ENCODE measurements around the gene CAMKK2.

- no peak for TF ChIP-seq SMARCB1 (IDR thresholded peaks at IDR 0.05; ENCODE audit: insufficient read length, low read depth)
- no peak for TF ChIP-seq EP300 (IDR thresholded peaks at IDR 0.05; ENCODE audit: low read length)
- TF ChIP-seq EZH2 (IDR thresholded peaks at IDR 0.05; ENCODE audit: borderline replicate concordance, low read depth, low read length) = no peak
- no peak for TF ChIP-seq SPI1 (IDR thresholded peaks at IDR 0.05; ENCODE audit: borderline replicate concordance, low read depth, low read length)
- TF ChIP-seq RFX5 (IDR thresholded peaks at IDR 0.05; ENCODE audit: low read depth, low read length) = no peak
- TF ChIP-seq, protein P1, sequence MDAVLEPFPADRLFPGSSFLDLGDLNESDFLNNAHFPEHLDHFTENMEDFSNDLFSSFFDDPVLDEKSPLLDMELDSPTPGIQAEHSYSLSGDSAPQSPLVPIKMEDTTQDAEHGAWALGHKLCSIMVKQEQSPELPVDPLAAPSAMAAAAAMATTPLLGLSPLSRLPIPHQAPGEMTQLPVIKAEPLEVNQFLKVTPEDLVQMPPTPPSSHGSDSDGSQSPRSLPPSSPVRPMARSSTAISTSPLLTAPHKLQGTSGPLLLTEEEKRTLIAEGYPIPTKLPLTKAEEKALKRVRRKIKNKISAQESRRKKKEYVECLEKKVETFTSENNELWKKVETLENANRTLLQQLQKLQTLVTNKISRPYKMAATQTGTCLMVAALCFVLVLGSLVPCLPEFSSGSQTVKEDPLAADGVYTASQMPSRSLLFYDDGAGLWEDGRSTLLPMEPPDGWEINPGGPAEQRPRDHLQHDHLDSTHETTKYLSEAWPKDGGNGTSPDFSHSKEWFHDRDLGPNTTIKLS (IDR thresholded peaks at IDR 0.05; ENCODE audit: borderline replicate concordance, low read depth) = no peak
- TF ChIP-seq MTA1 (IDR thresholded peaks at IDR 0.05; ENCODE audit: borderline replicate concordance) = no peak
These were observed 37.4 kb downstream of the CAMKK2 start for GRCh38 chr12:121259074-121259473.

Measured in K562 (cell line).